ENCODE measurements around the gene WDR7.

WDR7 gene

DNA sequence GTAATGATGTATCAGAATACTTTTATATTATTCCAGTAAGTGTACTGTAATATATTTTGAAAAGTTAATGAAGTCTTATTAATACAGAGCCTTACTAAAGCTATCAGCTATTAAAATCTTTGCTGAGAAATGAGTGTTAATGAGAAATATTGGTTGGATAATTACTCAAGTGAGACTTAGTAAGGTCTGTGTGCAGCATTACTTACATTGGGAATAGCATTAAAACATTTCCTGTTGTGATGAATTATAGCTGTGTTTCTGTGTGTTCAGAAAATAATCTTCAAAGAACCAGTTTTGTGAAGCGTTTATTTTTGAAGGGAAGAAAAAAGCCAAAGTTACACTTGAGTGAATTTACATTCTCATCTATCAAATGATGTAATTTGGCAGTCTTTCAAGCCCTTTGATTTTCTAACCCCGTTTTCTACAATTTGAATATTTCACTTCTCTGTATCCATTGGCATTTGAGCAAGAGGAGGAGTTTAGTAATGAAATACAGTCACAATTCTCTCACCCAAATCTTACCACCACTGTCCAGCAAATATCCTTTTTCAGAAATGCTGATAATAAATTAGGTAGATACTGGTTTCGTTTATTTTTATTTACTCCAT is 372.2 kb downstream of the WDR7 start:
- no peak overlapping the region for H3K4me3 ChIP-seq (ENCODE audit: low read length)
- TF ChIP-seq ZNF274 (IDR thresholded peaks at IDR 0.05; ENCODE audit: low read depth, low read length) = no peak

DNA sequence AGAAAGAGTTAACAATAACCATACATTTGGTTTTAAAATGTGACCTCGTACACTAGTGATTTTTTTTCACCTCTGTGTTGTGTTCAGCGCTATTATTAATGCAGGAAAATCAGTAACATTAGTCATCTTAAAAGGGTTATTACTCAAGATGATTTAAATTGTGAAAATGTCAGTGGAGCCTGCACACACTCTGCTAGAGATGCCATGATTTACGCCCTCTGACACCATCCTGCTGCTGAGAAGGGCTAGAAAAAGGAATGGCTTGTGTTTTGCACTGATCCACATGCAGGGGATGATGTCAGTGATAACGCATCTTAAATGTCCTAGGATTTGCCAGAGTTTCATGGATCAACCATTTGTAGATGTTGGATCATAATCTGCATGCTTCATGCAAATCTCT is 374.4 kb downstream of the WDR7 start:
- TF ChIP-seq ZNF274 (IDR thresholded peaks at IDR 0.05; ENCODE audit: low read depth, low read length) = no peak
- H3K4me3 ChIP-seq (ENCODE audit: low read length) = no peak overlapping the region

DNA sequence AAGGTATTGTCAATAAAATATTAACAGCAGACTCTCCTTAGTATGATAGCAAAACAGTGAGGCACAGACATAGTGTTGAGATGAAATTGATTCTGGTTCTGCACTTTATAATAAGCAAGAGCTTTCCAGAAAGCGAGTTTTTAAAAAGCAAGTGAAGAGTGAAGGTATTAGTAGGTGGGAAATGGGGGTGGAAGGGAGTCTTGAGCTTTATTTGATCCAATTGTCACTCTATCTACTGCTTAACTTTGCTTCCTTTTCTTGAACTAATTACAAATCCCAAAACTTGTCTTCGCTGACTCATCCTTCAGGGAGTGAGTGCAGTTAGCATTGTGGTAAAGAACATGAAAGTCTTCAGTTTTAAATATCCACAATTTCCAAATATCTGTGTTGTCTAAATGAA is 375.2 kb downstream of the WDR7 start:
- no peak for TF ChIP-seq ZNF274 (IDR thresholded peaks at IDR 0.05; ENCODE audit: low read depth, low read length)
- H3K4me3 ChIP-seq (ENCODE audit: low read length) = no peak overlapping the region

DNA sequence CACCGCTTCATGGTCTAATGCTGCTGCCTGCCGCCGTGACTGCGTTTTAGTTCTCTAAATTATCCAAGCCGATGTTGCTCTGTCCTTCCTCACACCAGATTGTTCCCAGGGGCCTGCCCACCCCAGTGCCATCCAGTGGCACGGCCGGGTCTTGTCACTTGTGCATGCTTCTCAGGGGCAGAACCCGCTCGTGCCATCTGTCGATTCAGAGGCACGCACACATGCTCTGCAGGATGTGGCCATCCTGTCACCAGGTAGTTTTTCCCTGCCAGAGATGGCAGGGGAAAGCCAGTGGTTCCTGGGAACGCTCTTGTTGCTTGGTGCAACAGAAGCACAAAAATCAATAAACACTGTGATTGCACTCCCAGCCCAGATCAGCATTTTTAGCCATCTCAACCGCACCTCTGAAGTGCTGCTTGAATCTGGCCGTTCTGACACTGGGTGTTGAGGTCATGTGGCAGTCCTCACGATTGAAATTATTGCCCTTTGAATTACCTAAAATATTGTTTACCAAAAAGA is 376.1 kb downstream of the WDR7 start:
- no peak for TF ChIP-seq ZNF274 (IDR thresholded peaks at IDR 0.05; ENCODE audit: low read depth, low read length)
- no peak overlapping the region for H3K4me3 ChIP-seq (ENCODE audit: low read length)

DNA sequence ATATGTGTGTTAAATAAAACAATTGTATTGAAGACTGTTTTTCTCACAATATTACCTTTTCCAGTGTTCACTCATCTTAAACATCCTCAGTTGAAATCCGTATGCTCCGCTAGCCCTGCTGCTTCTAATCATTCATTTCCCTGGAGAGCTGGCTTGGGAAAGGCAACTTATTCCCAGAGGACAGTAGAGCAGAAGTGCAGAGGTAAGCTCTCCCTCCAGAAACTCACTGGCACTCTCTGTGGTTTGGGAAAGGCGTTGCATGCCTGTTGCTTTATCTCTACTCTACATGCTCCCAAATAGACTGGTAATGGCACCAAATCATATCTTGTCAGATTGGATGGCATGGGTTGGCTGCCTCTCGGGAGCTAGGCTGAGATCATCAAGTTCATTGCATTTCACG is 378.6 kb downstream of the WDR7 start:
- H3K4me3 ChIP-seq (ENCODE audit: low read length) = no peak overlapping the region
- no peak for TF ChIP-seq ZNF274 (IDR thresholded peaks at IDR 0.05; ENCODE audit: low read depth, low read length)

DNA sequence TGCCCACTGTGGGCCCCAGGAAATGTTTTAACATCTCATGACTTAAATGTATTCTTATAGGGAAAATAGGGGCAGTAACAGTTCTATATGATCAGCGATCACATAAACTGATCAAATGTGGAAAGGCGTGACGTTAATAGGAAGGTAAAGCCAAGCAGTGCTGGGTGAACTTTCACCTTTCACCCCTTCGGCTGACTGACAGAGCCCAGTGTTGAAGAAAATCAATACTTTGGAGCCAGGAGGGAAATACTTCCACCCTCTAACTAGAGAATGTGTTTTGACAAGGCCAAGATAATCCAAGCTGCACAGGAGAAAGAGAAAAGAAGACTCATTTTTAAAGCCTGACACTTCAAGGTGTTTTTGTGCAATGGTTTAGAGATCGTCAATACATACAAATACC is 379.3 kb downstream of the WDR7 start:
- no peak overlapping the region for H3K4me3 ChIP-seq (ENCODE audit: low read length)
- no peak for TF ChIP-seq ZNF274 (IDR thresholded peaks at IDR 0.05; ENCODE audit: low read depth, low read length)

DNA sequence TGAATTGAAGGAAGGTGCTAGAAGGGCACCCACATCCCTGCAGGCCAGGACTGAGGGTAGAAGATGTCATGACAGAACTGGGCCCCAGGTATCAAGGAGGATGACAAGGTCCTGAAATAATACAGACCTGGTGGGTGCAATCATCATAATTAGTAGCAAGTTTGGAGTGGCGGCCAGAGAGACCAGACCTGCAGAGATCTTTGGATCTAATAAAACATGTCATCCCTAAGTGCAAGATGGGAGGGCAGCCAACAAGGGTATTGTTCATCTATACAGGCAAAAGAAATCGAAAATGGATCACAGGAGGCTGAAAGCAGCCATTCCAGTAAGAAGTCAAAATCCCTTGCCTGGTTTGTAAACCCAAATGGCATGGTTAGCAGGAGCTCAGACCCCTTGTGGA is 384.4 kb downstream of the WDR7 start:
- TF ChIP-seq ZNF274 (IDR thresholded peaks at IDR 0.05; ENCODE audit: low read depth, low read length) = no peak
- H3K4me3 ChIP-seq (ENCODE audit: low read length) = no peak overlapping the region

DNA sequence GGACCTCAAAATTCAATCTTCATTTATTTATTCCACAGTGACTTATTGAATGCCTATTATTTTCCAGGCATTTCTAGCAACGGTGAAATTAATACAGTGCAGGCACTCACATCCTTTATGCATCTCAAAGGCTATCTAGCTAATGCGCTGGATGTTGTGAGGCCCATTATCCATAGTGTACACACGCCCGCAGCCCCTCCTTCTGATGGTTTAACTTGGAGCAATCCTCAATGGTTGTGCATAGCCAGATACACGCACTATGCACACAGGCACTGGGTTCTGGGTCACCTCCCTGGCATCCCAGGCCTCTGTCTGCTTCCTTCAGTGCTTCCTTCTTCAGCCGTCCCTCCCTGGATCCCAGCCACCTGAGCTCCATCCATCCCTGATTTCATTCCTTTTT is 387.2 kb downstream of the WDR7 start:
- TF ChIP-seq ZNF274 (IDR thresholded peaks at IDR 0.05; ENCODE audit: low read depth, low read length) = no peak
- H3K4me3 ChIP-seq (ENCODE audit: low read length) = no peak overlapping the region

DNA sequence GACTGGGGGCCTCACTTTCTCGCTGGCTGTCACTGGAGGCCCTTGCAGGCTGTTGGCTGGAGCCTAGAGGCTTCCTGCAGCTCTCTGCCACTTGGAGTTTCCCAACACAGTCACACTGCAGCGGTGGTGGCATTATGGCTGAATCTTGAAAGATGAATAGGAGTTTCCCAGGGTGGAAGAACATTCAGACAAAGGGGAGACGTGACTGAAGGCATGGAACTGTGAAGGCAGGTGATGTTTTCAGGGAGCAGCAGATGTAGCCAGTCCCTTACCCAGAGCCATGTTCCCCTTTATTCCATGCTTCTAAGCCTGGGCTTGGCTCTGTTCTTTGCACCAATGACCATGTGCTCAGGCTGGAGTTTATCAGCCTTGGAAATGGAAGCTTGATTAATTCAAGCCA is 389.0 kb downstream of the WDR7 start:
- H3K4me3 ChIP-seq (ENCODE audit: low read length) = no peak overlapping the region
- TF ChIP-seq ZNF274 (IDR thresholded peaks at IDR 0.05; ENCODE audit: low read depth, low read length) = no peak

DNA sequence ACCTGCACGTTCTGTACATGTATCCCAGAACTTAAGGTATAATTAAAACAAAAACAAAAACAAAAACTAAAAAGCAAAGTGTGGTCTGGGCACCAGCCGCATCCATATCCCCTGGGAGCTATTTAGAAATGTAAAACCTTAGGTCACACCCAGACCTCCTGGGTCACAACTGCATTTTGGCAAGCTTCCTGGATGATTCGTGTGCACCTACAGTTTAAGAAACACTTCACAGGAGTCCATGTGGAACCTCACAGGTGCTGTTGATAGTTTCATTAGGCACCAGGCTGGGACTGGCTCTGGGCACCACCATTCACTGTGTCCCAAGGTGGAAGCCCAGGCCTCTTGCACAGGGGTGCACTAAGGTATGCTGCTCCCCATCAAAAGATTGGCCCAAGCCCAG is 392.1 kb downstream of the WDR7 start:
- no peak for TF ChIP-seq ZNF274 (IDR thresholded peaks at IDR 0.05; ENCODE audit: low read depth, low read length)
- no peak overlapping the region for H3K4me3 ChIP-seq (ENCODE audit: low read length)

DNA sequence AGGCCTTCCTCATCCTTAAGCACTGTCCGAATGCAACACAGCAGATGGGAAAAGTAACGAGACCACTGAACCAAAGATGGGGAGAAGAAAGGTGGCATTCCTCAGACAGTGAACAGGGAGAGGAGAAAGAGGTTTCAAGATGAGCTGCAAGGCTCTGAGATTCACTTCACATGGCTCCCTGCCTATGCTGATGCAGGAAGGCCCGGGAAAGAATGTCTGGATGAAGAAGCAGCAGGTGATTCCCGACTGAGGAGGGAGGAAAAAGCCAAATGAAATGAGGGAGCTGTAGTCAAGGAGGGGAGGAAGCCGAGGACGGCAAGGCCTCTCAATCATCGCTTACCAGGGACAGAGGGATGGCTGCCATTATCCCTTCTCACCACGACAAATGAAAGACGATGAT is 397.2 kb downstream of the WDR7 start:
- TF ChIP-seq ZNF274 (IDR thresholded peaks at IDR 0.05; ENCODE audit: low read depth, low read length) = no peak
- no peak overlapping the region for H3K4me3 ChIP-seq (ENCODE audit: low read length)

DNA sequence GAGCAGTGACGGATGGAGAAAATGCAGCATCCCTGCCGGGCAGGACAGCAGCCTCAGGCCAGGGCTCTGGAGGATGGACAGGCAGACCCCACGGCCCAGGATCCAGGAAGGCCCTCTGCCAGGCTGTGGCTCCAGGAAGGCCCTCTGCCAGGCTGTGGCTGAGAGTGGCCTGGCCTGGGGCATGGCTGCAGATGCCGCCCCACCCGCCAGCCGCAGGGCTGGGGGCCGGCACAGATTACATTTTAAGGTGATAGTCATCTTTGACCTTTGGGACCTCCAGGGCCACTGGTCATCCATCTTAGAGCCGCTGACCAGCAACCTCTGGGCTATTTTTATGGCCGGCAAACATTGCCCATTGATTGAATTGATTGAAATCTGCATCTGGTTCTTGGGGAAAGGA is 397.7 kb downstream of the WDR7 start:
- no peak for TF ChIP-seq ZNF274 (IDR thresholded peaks at IDR 0.05; ENCODE audit: low read depth, low read length)
- no peak overlapping the region for H3K4me3 ChIP-seq (ENCODE audit: low read length)

DNA sequence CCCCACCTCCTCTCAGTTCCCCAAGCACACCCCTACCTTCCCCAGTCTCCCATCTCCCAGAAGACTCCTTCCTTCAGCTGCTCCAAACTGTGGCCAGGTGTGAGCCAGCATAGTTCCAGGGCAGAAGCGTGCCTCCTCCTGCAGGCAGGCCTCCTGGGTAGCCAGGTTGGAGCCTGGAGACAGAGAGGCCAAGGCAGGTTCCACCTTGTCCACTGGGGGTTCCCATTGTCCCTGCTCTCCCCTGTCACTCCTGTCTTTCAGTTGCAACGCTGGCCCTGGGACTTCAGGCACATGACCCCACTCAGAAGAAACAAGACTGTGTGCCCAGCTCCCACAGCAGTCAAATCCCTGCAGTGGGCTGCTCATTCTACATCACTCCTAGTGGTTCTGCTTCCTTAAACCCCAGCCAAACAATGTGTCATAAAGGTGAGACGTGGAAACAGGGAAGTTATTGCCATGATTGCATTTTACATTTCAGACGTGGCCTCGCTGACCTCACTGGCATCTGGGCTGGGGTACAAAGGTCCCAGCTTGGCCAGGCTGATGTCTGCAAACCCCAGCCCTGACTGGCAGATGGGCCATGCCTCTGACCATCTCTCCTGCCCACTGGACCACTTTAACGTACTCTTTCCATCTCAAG is 399.3 kb downstream of the WDR7 start:
- no peak overlapping the region for H3K4me3 ChIP-seq (ENCODE audit: low read length)
- TF ChIP-seq ZNF274 (IDR thresholded peaks at IDR 0.05; ENCODE audit: low read depth, low read length) = no peak

DNA sequence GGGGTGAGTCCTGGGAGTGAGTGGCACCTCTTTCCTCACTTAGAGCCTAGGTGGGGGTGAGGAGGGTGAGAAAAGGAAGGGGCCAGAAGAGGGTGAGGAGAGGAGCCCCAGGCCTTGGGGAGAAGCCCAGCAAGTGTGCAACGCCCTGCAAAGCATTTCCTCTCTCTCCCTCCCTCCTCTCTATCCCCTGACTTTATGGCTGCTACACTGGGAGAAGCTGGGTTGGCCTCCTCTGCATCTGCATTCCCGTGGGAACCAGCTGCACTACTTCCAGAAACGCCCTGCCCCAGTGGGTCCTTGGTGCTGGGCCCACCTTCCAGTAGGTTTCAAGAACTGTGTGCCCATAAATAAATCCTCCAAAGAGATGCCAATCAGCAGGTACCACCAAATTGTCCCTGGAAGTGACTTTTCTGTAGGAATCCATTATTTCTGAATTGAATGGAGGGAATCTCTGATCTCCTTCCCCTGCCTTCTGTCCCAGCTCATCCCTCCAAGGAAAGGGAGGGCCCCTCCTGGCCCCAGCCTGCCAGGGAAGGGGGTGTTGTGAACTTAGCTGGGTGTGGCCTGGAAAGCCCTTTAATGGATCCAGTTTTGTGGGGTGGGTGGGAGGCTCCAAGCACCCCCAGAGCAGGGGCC is 400.0 kb downstream of the WDR7 start:
- TF ChIP-seq ZNF274 (IDR thresholded peaks at IDR 0.05; ENCODE audit: low read depth, low read length) = no peak
- H3K4me3 ChIP-seq (ENCODE audit: low read length) = no peak overlapping the region

DNA sequence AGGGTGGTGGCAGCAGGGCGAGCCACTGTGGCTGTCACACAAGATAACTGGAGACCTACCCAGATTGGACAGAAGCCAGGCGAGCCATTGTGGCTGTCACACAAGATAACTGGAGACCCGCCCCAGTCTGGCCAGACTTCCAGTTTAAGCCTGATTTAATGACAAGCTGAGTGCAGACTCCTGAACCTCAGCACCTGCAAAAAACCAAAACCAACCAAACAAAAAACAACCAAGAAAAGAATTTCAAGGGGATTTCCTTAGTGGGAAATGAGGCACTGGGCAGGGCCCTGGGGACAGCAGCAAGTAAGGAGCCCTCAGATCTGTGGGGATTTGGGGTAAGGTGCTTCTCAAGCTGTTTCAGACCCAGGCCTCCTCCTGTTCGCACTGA is 400.5 kb downstream of the WDR7 start:
- no peak overlapping the region for H3K4me3 ChIP-seq (ENCODE audit: low read length)
- TF ChIP-seq ZNF274 (IDR thresholded peaks at IDR 0.05; ENCODE audit: low read depth, low read length) = no peak
